Skeletal muscle satellite cell (primary cell): Measurements from ENCODE around the gene PMP22. TPM values are rescaled to one million over a fixed set of nuclear protein-coding genes. Genes with fewer than 3 reads are reported as not detected.

Source experiments
- H3K27me3 ChIP-seq: 2 replicates; pipeline ENCODE4 v1.7.0; 2013; ENCODE audit warnings: low read length; ENCODE audit not compliant: control insufficient read depth, insufficient read depth
- H3K36me3 ChIP-seq: 2 replicates; pipeline ENCODE4 v1.7.0; 2013; ENCODE audit warnings: mild to moderate bottlenecking, control low read depth, low read length; ENCODE audit not compliant: insufficient read depth
- H3K4me1 ChIP-seq: 2 replicates; pipeline ENCODE4 v1.7.0; 2013; ENCODE audit warnings: low read length; ENCODE audit not compliant: control insufficient read depth, insufficient read depth
- H3K4me2 ChIP-seq: 2 replicates; pipeline ENCODE4 v1.7.0; 2013; ENCODE audit warnings: mild to moderate bottlenecking, low read length
- H3K4me3 ChIP-seq: 2 replicates; pipeline ENCODE4 v1.7.0; 2013; ENCODE audit warnings: low read length
- H3K9ac ChIP-seq: 2 replicates; pipeline ENCODE4 v1.7.0; 2013; ENCODE audit warnings: mild to moderate bottlenecking, low read depth, low read length, moderate library complexity
- H3K9me3 ChIP-seq: replicated peaks from 2 replicates; pipeline ENCODE4 v1.7.0; 2013; ENCODE audit warnings: mild to moderate bottlenecking, control low read depth, low read length
- small RNA-seq: library from RNA; depleted of rRNA; stranded (forward); fragments of <200 nt; gene quantifications from one replicate; pipeline ENCODE3, GENCODE V24; 2012

Gene PMP22

GRCh38 chr17:15184872-15185624, 80.1 kb downstream of the PMP22 start:
- H3K27me3 ChIP-seq, result peaks cover 9% of the 10 kb centered on the region
- no peaks in the 10 kb centered on the region for H3K9me3 ChIP-seq
- H3K4me2 ChIP-seq, result no peak overlapping the region
- H3K4me3 ChIP-seq, result no peak overlapping the region
- H3K9ac ChIP-seq, result no peak overlapping the region
- no peaks in the 10 kb centered on the region for H3K36me3 ChIP-seq
- no peaks in the 10 kb centered on the region for H3K4me1 ChIP-seq

GRCh38 chr17:15181816-15182215, 83.3 kb downstream of the PMP22 start:
- no peak overlapping the region for H3K4me3 ChIP-seq
- no peak overlapping the region for H3K9ac ChIP-seq
- peaks cover 24% of the 10 kb centered on the region for H3K27me3 ChIP-seq

GRCh38 chr17:15181333-15181732, 83.8 kb downstream of the PMP22 start:
- H3K4me1 ChIP-seq, result no peaks in the 10 kb centered on the region
- no peaks in the 10 kb centered on the region for H3K36me3 ChIP-seq
- H3K27me3 ChIP-seq, result peaks cover 24% of the 10 kb centered on the region
- H3K9me3 ChIP-seq, result no peaks in the 10 kb centered on the region
- H3K9ac ChIP-seq, result no peak overlapping the region
- no peak overlapping the region for H3K4me3 ChIP-seq
- H3K4me2 ChIP-seq, result no peak overlapping the region

More at GRCh38 chr17:15181816-15182215, 83.3 kb downstream of the PMP22 start:
- Histone ChIP-seq H3K9me3 (no peaks in the 10 kb centered on the region), H3K4me1 (no peaks in the 10 kb centered on the region), H3K4me2 (no peak overlapping the region), H3K36me3 (no peaks in the 10 kb centered on the region)

GRCh38 chr17:15180121-15180561, 85.0 kb downstream of the PMP22 start:
- H3K9me3 ChIP-seq, result no peaks in the 10 kb centered on the region
- peaks cover 24% of the 10 kb centered on the region for H3K27me3 ChIP-seq
- H3K9ac ChIP-seq, result no peak overlapping the region
- H3K4me1 ChIP-seq, result no peaks in the 10 kb centered on the region
- no peak overlapping the region for H3K4me3 ChIP-seq
- no peak overlapping the region for H3K4me2 ChIP-seq
- no peaks in the 10 kb centered on the region for H3K36me3 ChIP-seq

Small RNAs within 50 kb of the gene (small RNA-seq; reads per million reads assigned to genes)
- gene MIR4731 (not detected), gene RNU6-799P (not detected)
